D721Med (cell line): Measurements from ENCODE around the gene ANKRD23.

ENCODE experiments used
- DNase-seq: peaks from one replicate; pipeline ENCODE4 v3.0.0; 2011; ENCODE audit warnings: low spot score; ENCODE audit not compliant: insufficient read length
- FAIRE-seq: peaks from 2 replicates; lab custom pipeline; 2011; peaks lifted over from hg19 to GRCh38; lab: Jason Lieb, UNC
- CTCF ChIP-seq: IDR thresholded peaks from 2 replicates; pipeline ENCODE4 v1.5.1; 2012; ENCODE audit warnings: mild to moderate bottlenecking, control low read depth; ENCODE audit not compliant: insufficient read depth; ENCODE audit errors: missing control alignments

Gene ANKRD23

GRCh38 chr2:96817882-96818281 is 25.9 kb downstream of the ANKRD23 start:
- DNase-seq (no peak), FAIRE-seq (no peak)
- TF ChIP-seq CTCF = no peak

- TF ChIP-seq CTCF = no peak
- DNase-seq = no peak
- FAIRE-seq = no peak
Measured at GRCh38 chr2:96816836-96817702, 26.8 kb downstream of the ANKRD23 start.

- peak; percentile 14 for TF ChIP-seq CTCF
- peak; percentile 97 for DNase-seq
- FAIRE-seq = no peak
Measured at GRCh38 chr2:96816127-96816835, 27.5 kb downstream of the ANKRD23 start, which contains the start of gene CNNM3. Gene CNNM3, plus strand, starts transcription at chr2:96816268. Its CDS starts 10 bp downstream, at chr2:96816278.

- no peak for TF ChIP-seq CTCF
- peak; percentile 61 for DNase-seq
- no peak for FAIRE-seq
Measured at GRCh38 chr2:96815326-96816126, 28.3 kb downstream of the ANKRD23 start.

GRCh38 chr2:96813656-96814055 is 30.2 kb downstream of the ANKRD23 start:
- TF ChIP-seq CTCF = no peak
- DNase-seq (no peak), FAIRE-seq (no peak)

- FAIRE-seq (no peak), DNase-seq (no peak)
- no peak for TF ChIP-seq CTCF
Measured at GRCh38 chr2:96811917-96812316, 31.9 kb downstream of the ANKRD23 start.
